ENCODE results near the gene DCAF4.

The DCAF4 gene

GRCh38 chr14:72902801-72903530 lies 23.3 kb upstream of the DCAF4 start:
- no peak for DNase-seq (ENCODE audit: extremely low spot score)
- POLR2A ChIA-PET: interaction anchor here (0.9 to 1.0 kb wide), 3 partner anchors 9 to 387 kb away, joined by 3 read pairs; partner anchors contain the start of genes DCAF4 and DPF3
- TF ChIP-seq BHLHE40 (IDR thresholded peaks at IDR 0.05; ENCODE audit: borderline replicate concordance): no peak
- TF ChIP-seq LEF1 (IDR thresholded peaks at IDR 0.05; ENCODE audit: borderline replicate concordance): no peak
- no peak for TF ChIP-seq FOXA1 (IDR thresholded peaks at IDR 0.05)
- no peak for TF ChIP-seq ZNF384 (IDR thresholded peaks at IDR 0.05)
- no peak for TF ChIP-seq FOXM1 (IDR thresholded peaks at IDR 0.05; ENCODE audit: borderline replicate concordance)
- TF ChIP-seq HDGF (IDR thresholded peaks at IDR 0.05; ENCODE audit: borderline replicate concordance): no peak
- TF ChIP-seq TARDBP (IDR thresholded peaks at IDR 0.05): no peak
- TF ChIP-seq NFRKB (IDR thresholded peaks at IDR 0.05): no peak
- no peak for TF ChIP-seq SP1 (IDR thresholded peaks at IDR 0.05)
- no peak for TF ChIP-seq ELF4 (IDR thresholded peaks at IDR 0.05)
- no peak for TF ChIP-seq CTBP1 (IDR thresholded peaks at IDR 0.05; ENCODE audit: borderline replicate concordance)
- no peak for TF ChIP-seq FOXK2 (IDR thresholded peaks at IDR 0.05)
- TF ChIP-seq, protein P1, sequence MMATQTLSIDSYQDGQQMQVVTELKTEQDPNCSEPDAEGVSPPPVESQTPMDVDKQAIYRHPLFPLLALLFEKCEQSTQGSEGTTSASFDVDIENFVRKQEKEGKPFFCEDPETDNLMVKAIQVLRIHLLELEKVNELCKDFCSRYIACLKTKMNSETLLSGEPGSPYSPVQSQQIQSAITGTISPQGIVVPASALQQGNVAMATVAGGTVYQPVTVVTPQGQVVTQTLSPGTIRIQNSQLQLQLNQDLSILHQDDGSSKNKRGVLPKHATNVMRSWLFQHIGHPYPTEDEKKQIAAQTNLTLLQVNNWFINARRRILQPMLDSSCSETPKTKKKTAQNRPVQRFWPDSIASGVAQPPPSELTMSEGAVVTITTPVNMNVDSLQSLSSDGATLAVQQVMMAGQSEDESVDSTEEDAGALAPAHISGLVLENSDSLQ (IDR thresholded peaks at IDR 0.05): no peak
- no peak for TF ChIP-seq SUZ12 (IDR thresholded peaks at IDR 0.05)
- CTCF ChIA-PET: interaction anchor here (0.6 to 4.9 kb wide), 5 partner anchors 11 to 388 kb away, joined by 3 to 86 read pairs (median 4); no protein-coding TSS in a partner anchor

DNA sequence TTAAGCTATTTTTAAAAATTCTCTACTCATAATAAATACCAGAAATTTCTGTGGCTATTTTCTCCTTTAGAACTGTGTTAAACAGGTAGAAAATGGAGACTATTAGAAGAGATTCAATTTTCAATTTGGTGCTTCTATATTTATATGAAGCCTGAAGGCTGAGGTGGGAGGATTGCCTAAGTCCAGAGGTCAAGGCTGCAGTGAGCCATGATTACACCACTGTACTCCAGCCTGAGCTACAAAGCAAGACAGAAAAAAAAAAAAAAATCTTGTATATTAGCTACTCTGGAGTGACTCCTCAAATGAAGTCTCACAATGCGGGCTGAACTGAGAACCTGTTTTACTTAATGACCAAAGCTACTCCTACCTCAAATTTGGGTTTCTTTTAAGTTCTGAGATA lies 22.5 kb upstream of the DCAF4 start:
- POLR2A ChIA-PET: interaction anchor here (0.9 to 1.0 kb wide), 2 partner anchors 10 to 388 kb away, joined by 3 read pairs; partner anchors contain the start of gene DPF3

DNA sequence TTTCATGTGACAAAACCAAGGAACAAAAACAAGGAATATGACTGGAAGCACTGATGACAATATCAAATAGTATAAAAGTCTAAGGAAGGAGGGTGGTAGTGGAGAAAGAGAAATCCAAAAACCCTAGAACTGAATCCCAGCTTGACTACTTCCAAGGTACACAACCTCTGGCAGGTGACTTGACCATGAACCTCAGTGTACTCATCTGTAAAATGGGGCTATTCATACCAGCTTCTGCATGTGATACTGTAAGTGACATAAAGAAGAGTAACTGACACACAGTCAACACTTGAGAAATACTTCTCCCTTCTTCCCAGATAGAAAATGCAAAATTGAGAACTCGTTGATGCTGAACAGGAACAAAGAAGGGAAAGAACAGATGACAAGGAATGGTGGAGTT lies 22.0 kb upstream of the DCAF4 start:
- TF ChIP-seq LEF1 (IDR thresholded peaks at IDR 0.05; ENCODE audit: borderline replicate concordance): no peak
- no peak for TF ChIP-seq ZNF384 (IDR thresholded peaks at IDR 0.05)
- TF ChIP-seq ELF4 (IDR thresholded peaks at IDR 0.05): no peak
- TF ChIP-seq, protein P1 (IDR thresholded peaks at IDR 0.05): no peak
- TF ChIP-seq CTBP1 (IDR thresholded peaks at IDR 0.05; ENCODE audit: borderline replicate concordance): no peak
- TF ChIP-seq TARDBP (IDR thresholded peaks at IDR 0.05): no peak
- no peak for TF ChIP-seq NFRKB (IDR thresholded peaks at IDR 0.05)
- no peak for TF ChIP-seq FOXA1 (IDR thresholded peaks at IDR 0.05)
- TF ChIP-seq HDGF (IDR thresholded peaks at IDR 0.05; ENCODE audit: borderline replicate concordance): no peak
- no peak for TF ChIP-seq BHLHE40 (IDR thresholded peaks at IDR 0.05; ENCODE audit: borderline replicate concordance)
- no peak for TF ChIP-seq SUZ12 (IDR thresholded peaks at IDR 0.05)
- no peak for TF ChIP-seq ARNT (IDR thresholded peaks at IDR 0.05)
- no peak for TF ChIP-seq SP1 (IDR thresholded peaks at IDR 0.05)
- TF ChIP-seq FOXK2 (IDR thresholded peaks at IDR 0.05): no peak
- no peak for TF ChIP-seq L3MBTL2 (conservative IDR thresholded peaks at IDR 0.05)
- TF ChIP-seq FOXM1 (IDR thresholded peaks at IDR 0.05; ENCODE audit: borderline replicate concordance): no peak
- no peak for DNase-seq (ENCODE audit: extremely low spot score)
- POLR2A ChIA-PET: interaction anchor here (0.9 to 1.0 kb wide), 2 partner anchors 10 to 388 kb away, joined by 3 read pairs; partner anchors contain the start of gene DPF3
- CTCF ChIA-PET: interaction anchor here (0.6 to 4.9 kb wide), 4 partner anchors 14 to 390 kb away, joined by 3 to 86 read pairs (median 6); no protein-coding TSS in a partner anchor

More for the DNA sequence above, 22.5 kb upstream of the DCAF4 start:
- DNase-seq (ENCODE audit: extremely low spot score): no peak
- TF ChIP-seq FOXA1 (IDR thresholded peaks at IDR 0.05): no peak
- TF ChIP-seq NFRKB (IDR thresholded peaks at IDR 0.05): no peak
- no peak for TF ChIP-seq ELF4 (IDR thresholded peaks at IDR 0.05)
- no peak for TF ChIP-seq SUZ12 (IDR thresholded peaks at IDR 0.05)
- TF ChIP-seq BHLHE40 (IDR thresholded peaks at IDR 0.05; ENCODE audit: borderline replicate concordance): no peak
- no peak for TF ChIP-seq TARDBP (IDR thresholded peaks at IDR 0.05)
- TF ChIP-seq HDGF (IDR thresholded peaks at IDR 0.05; ENCODE audit: borderline replicate concordance): no peak
- TF ChIP-seq L3MBTL2 (conservative IDR thresholded peaks at IDR 0.05): no peak
- no peak for TF ChIP-seq ARNT (IDR thresholded peaks at IDR 0.05)
- TF ChIP-seq CTBP1 (IDR thresholded peaks at IDR 0.05; ENCODE audit: borderline replicate concordance): no peak
- no peak for TF ChIP-seq FOXM1 (IDR thresholded peaks at IDR 0.05; ENCODE audit: borderline replicate concordance)
- TF ChIP-seq LEF1 (IDR thresholded peaks at IDR 0.05; ENCODE audit: borderline replicate concordance): no peak
- TF ChIP-seq SP1 (IDR thresholded peaks at IDR 0.05): no peak
- TF ChIP-seq ZNF384 (IDR thresholded peaks at IDR 0.05): no peak
- TF ChIP-seq, protein P1 (IDR thresholded peaks at IDR 0.05): no peak
- TF ChIP-seq FOXK2 (IDR thresholded peaks at IDR 0.05): no peak
- CTCF ChIA-PET: interaction anchor here (0.6 to 4.9 kb wide), 3 partner anchors 62 to 389 kb away, joined by 3 to 86 read pairs (median 6); no protein-coding TSS in a partner anchor

DNA sequence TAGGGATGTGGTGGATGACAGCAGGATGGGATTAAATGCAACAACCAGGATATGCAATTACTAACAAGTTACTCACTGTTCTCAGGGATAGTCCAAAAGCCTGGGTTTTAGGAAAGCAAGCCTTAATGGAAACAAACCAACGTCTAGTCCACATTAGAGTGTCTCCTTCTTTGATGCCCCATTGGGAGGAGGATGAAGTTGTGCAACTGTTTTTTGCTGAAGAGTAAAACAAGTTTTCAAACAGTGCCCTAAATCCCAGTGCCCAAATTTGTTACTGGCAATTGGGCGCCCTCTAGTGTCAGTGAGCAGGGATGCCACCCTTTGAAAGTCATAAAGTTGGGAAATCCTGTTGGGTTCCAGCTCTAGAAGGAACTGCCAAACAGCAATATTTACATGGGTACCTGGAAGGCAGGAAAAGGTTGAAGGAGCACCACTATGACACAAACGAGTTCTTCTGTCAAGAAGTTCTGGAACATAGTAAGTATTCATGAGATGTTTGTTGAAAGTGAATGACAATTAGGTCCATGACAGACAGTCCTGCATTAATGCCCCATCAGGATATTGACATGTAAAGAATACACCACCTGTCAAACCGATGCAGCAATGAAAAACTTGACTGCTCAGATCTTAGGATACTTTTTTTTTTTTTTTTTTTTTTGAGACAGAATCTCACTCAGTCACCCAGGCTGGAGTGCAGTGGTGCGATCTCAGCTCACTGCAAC lies 21.3 kb upstream of the DCAF4 start:
- DNase-seq (ENCODE audit: extremely low spot score): peak; percentile 65
- TF ChIP-seq L3MBTL2 (conservative IDR thresholded peaks at IDR 0.05) (no peak), SP1 (IDR thresholded peaks at IDR 0.05) (no peak), ELF4 (IDR thresholded peaks at IDR 0.05) (no peak), LEF1 (IDR thresholded peaks at IDR 0.05; ENCODE audit: borderline replicate concordance) (no peak), TARDBP (IDR thresholded peaks at IDR 0.05) (no peak), NFRKB (IDR thresholded peaks at IDR 0.05) (no peak), ARNT (IDR thresholded peaks at IDR 0.05) (no peak), FOXM1 (IDR thresholded peaks at IDR 0.05; ENCODE audit: borderline replicate concordance) (no peak), SUZ12 (IDR thresholded peaks at IDR 0.05) (no peak), ZNF384 (IDR thresholded peaks at IDR 0.05) (no peak), FOXA1 (IDR thresholded peaks at IDR 0.05) (no peak), BHLHE40 (IDR thresholded peaks at IDR 0.05; ENCODE audit: borderline replicate concordance) (no peak), CTBP1 (IDR thresholded peaks at IDR 0.05; ENCODE audit: borderline replicate concordance) (no peak)
- TF ChIP-seq, protein P1 (IDR thresholded peaks at IDR 0.05): no peak
- ChIA-PET POLR2A (no interaction called here), CTCF (interaction anchor here (0.6 to 4.9 kb wide), 9 partner anchors 11 to 390 kb away, joined by 3 to 86 read pairs (median 4); partner anchors contain the start of gene DPF3)
